HG03378 (cell line): ENCODE data around the gene CREBZF.
A peak's percentile ranks its signal among the peaks of the same experiment; 100 is the strongest.
"Not testable (repeated sequence)": the region's sequence is repeated elsewhere in the genome, so short reads cannot be mapped to it uniquely, and the experiment has no call there.

Experiments
- ATAC-seq: cut with Tn5 transposase; IDR thresholded peaks from one replicate; pipeline ENCODE4 v1.9.1; 2021; ENCODE audit warnings: mild to moderate bottlenecking, moderate library complexity; ENCODE audit not compliant: unreplicated experiment

The CREBZF gene

DNA sequence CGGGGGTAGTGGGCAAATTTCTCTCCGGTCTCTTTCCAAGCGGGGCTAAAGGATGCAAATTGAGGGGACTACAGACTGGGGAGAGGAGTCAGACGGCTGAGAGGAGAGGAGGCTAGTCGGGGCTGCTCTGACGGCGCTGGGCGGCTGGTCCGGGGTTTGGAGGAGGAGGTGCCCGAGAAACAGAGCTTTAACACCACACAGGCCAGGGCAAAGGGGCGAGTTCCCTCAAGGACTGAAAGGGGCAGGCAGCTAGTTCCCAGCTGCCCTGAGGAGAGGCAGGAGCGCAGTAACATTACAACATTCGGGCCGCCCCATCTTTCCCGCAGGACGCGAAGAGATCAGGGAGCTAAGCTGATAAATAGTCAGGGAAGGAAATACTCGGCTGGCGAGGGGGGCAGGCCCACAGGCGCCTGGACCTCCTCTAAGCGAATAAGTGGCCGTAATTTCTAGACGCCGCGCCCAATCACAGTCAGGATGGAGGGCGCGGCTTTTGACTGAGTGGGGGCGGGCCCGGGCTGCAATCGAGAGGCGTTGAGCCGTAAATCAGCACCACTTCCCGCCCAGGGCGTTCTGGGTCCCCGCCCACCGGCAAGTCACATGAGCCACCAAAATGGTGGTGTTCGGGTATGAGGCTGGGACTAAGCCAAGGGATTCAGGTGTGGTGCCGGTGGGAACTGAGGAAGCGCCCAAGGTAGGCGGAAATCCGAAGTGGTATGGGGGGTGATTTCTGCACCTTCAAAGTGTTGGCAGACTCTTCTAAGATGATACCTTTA lies 36.7 kb downstream of the CREBZF start, which contains the start of gene TMEM126B:
Gene TMEM126B (plus strand): TSS at position 596 of the 773 bp plus-strand sequence. CDS start 15 bp downstream, at position 611.
- ATAC-seq = peak; percentile 97

GRCh38 chr11:85627332-85627997 lies 37.5 kb downstream of the CREBZF start, which contains the start of gene DLG2:
DLG2 (minus strand) TSS chr11:85627344.
- ATAC-seq = no peak

GRCh38 chr11:85626496-85626895 lies 38.4 kb downstream of the CREBZF start:
- ATAC-seq = no peak

DNA sequence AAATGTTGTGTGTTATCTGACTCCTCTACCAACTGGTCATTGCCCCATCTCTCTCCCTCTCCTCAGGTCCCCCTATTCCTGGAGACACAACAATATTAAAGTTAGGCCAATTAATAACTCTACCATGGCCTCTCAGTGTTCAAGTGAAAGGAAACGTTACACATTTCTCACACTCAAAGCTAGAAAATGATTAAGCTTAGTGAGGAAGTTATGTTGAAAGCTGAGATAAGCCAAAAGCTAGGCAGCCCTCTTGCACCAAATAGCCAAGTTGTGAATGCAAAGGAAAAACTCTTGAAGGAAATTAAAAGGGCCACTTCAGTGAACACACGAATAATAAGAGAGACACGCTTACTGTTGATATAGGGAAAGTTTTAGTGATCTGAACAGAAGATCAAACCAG lies 44.7 kb downstream of the CREBZF start:
- no peak for ATAC-seq

- no peak for ATAC-seq
Observed at GRCh38 chr11:85619499-85619898, 45.4 kb downstream of the CREBZF start.

DNA sequence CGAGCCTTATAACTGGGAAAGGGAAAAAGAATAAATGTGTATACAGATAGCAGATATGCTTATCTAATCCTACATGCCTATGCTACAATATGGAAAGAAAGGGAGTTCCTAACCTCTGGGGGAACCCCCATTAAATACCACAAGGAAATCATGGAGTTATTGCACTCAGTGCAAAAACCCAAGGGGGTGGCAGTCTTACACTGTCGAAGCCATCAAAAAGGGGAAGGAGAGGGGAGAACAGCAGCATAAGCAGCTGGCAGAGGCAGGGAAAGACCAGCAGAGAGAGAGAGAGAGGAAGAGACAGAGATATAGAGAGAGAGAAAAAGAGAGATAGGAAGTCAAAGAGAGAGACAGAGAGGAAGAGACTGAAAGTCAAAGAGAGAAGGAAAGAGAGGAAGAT lies 53.3 kb downstream of the CREBZF start:
- not testable (repeated sequence) for ATAC-seq
